ENCODE data around the gene EXD3. TPM values are rescaled to one million over a fixed set of nuclear protein-coding genes. Genes with fewer than 3 reads are reported as not detected.

EXD3 gene
- total RNA-seq, 2 experiments from 2014 or later = 20.8 to 27.0 TPM

GRCh38 chr9:137352511-137353222 lies 70.3 kb downstream of the EXD3 start:
- Histone ChIP-seq H3K9me2 (ENCODE audit: insufficient read depth, low read length) (no peaks in the 10 kb centered on the region), H3K4me2 (ENCODE audit: low read length) (no peak overlapping the region), H3K27ac (ENCODE audit: low read depth, low read length, poor library complexity, severe bottlenecking) (no peak overlapping the region), H3K4me1 (ENCODE audit: insufficient read depth, low read length, poor library complexity, severe bottlenecking) (no peaks in the 10 kb centered on the region), H3K4me3 (ENCODE audit: low read depth, low read length, poor library complexity, severe bottlenecking) (no peak overlapping the region), H2AFZ (ENCODE audit: low read length) (no peak overlapping the region), H3K79me2 (ENCODE audit: insufficient read depth, low read depth, low read length) (no peaks in the 10 kb centered on the region), H3K9me3 (ENCODE audit: low read length) (peaks cover 14% of the 10 kb centered on the region), H3K36me3 (ENCODE audit: insufficient read depth, low read length) (no peaks in the 10 kb centered on the region), H4K20me1 (ENCODE audit: insufficient read depth, low read length) (no peaks in the 10 kb centered on the region)
- ChIA-PET POLR2A (no interaction called here), CTCF (ENCODE audit: unreplicated experiment) (no interaction called here)
- intact Hi-C loops (cut with micrococcal nuclease; ENCODE audit: unreplicated experiment) = no loop called here
- DNase-seq (ENCODE audit: low spot score) = no peak
- TF ChIP-seq EZH2phosphoT487 (IDR thresholded peaks at IDR 0.05; ENCODE audit: borderline replicate concordance, low read depth, low read length) (no peak), CTCF (conservative IDR thresholded peaks at IDR 0.05; ENCODE audit: low read length) (no peak)
- no TSS peak for BruUV-seq (replicated peaks)

GRCh38 chr9:137351781-137352501 lies 71.0 kb downstream of the EXD3 start:
- Histone ChIP-seq H3K79me2 (ENCODE audit: insufficient read depth, low read depth, low read length) (no peaks in the 10 kb centered on the region), H3K36me3 (ENCODE audit: insufficient read depth, low read length) (no peaks in the 10 kb centered on the region), H4K20me1 (ENCODE audit: insufficient read depth, low read length) (no peaks in the 10 kb centered on the region), H3K4me2 (ENCODE audit: low read length) (no peak overlapping the region), H2AFZ (ENCODE audit: low read length) (no peak overlapping the region), H3K4me3 (ENCODE audit: low read depth, low read length, poor library complexity, severe bottlenecking) (no peak overlapping the region), H3K9me3 (ENCODE audit: low read length) (peaks cover 9% of the 10 kb centered on the region), H3K27ac (ENCODE audit: low read depth, low read length, poor library complexity, severe bottlenecking) (no peak overlapping the region), H3K9me2 (ENCODE audit: insufficient read depth, low read length) (no peaks in the 10 kb centered on the region), H3K4me1 (ENCODE audit: insufficient read depth, low read length, poor library complexity, severe bottlenecking) (no peaks in the 10 kb centered on the region)
- no peak for DNase-seq (ENCODE audit: low spot score)
- no peak for TF ChIP-seq CTCF (conservative IDR thresholded peaks at IDR 0.05; ENCODE audit: low read length)
- no peak for TF ChIP-seq EZH2phosphoT487 (IDR thresholded peaks at IDR 0.05; ENCODE audit: borderline replicate concordance, low read depth, low read length)
- ChIA-PET POLR2A (interaction anchor here (0.6 kb wide), 1 partner anchor 715 kb away, joined by 4 read pairs; no protein-coding TSS in a partner anchor), CTCF (ENCODE audit: unreplicated experiment) (no interaction called here)
- BruUV-seq (replicated peaks) = no TSS peak
- intact Hi-C loops (cut with micrococcal nuclease; ENCODE audit: unreplicated experiment) = no loop called here
